ENCODE measurements around the gene RHOD. TPM values are rescaled to one million over a fixed set of nuclear protein-coding genes. Genes with fewer than 3 reads are reported as not detected.

RHOD gene
- total RNA-seq, 1 donor from 2014 or later, result 1.7 TPM

DNA sequence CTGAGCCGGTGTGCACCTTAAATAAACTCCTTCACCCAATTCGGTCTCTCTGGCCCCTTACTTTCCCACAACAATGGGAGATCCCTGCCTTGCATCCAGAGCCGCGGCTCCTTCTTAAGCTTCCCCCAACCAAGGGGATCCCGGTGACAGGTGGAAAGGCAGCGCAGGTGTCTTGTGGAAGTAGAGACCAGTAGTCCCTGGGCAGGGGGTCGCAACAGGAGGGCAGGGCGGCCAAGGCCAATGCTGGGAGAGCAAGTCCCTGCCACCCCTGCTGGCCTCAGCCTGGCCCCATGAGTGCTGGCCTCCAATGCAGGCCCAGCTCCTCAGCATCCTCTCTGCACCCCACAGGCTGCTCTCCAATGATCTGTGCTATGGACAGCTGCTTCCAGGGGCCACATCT lies 41.6 kb upstream of the RHOD start:
- DNase-seq (ENCODE audit: low read depth, low spot score), result no peak
- Mint-ChIP-seq H3K27ac (ENCODE audit: unreplicated experiment) (peak overlapping the region; percentile 35), H3K9me3 (no peaks in the 10 kb centered on the region), H3K4me3 (no peak overlapping the region), H3K36me3 (ENCODE audit: low read depth) (no peaks in the 10 kb centered on the region), H3K27me3 (ENCODE audit: low read depth) (peaks cover 8% of the 10 kb centered on the region), H3K4me1 (no peaks in the 10 kb centered on the region)
- TF ChIP-seq, protein P1, sequence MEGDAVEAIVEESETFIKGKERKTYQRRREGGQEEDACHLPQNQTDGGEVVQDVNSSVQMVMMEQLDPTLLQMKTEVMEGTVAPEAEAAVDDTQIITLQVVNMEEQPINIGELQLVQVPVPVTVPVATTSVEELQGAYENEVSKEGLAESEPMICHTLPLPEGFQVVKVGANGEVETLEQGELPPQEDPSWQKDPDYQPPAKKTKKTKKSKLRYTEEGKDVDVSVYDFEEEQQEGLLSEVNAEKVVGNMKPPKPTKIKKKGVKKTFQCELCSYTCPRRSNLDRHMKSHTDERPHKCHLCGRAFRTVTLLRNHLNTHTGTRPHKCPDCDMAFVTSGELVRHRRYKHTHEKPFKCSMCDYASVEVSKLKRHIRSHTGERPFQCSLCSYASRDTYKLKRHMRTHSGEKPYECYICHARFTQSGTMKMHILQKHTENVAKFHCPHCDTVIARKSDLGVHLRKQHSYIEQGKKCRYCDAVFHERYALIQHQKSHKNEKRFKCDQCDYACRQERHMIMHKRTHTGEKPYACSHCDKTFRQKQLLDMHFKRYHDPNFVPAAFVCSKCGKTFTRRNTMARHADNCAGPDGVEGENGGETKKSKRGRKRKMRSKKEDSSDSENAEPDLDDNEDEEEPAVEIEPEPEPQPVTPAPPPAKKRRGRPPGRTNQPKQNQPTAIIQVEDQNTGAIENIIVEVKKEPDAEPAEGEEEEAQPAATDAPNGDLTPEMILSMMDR (conservative IDR thresholded peaks at IDR 0.05), result no peak

DNA sequence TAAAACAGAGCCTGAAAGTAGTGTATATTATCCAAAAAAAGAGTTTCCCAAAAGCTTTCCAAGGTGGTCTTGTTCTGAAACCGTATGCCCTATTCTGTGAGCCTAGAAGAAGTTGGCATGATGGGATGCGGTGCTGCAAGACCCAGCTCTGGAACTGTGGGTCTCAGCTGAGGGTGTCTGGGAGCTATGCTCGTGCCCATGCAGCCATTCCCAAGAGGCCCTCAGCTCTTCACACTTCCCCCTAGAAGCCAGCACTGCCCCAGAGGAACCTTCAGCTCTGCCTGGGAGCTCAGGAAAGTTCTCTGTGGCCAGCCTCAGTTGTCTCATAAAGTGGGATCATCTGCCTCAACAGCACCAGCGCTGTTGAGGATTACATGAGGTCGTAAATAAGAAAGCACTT lies 40.1 kb upstream of the RHOD start:
- Mint-ChIP-seq H3K27me3 (ENCODE audit: low read depth) (peaks cover 21% of the 10 kb centered on the region), H3K36me3 (ENCODE audit: low read depth) (no peaks in the 10 kb centered on the region), H3K4me3 (no peak overlapping the region), H3K4me1 (no peaks in the 10 kb centered on the region), H3K9me3 (no peaks in the 10 kb centered on the region), H3K27ac (ENCODE audit: unreplicated experiment) (no peak overlapping the region)
- TF ChIP-seq, protein P1 (conservative IDR thresholded peaks at IDR 0.05), result no peak
- no peak for DNase-seq (ENCODE audit: low read depth, low spot score)

GRCh38 chr11:67020949-67021348 lies 35.7 kb upstream of the RHOD start:
- Mint-ChIP-seq H3K27me3 (ENCODE audit: low read depth) (peaks cover 57% of the 10 kb centered on the region), H3K9me3 (no peaks in the 10 kb centered on the region), H3K4me1 (peaks cover 8% of the 10 kb centered on the region), H3K36me3 (ENCODE audit: low read depth) (no peaks in the 10 kb centered on the region), H3K4me3 (no peak overlapping the region), H3K27ac (ENCODE audit: unreplicated experiment) (no peak overlapping the region)
- TF ChIP-seq, protein P1 (conservative IDR thresholded peaks at IDR 0.05), result no peak
- no peak for DNase-seq (ENCODE audit: low read depth, low spot score)

GRCh38 chr11:67022341-67022933 lies 34.2 kb upstream of the RHOD start:
- H3K27ac Mint-ChIP-seq (ENCODE audit: unreplicated experiment), result no peak overlapping the region
- H3K36me3 Mint-ChIP-seq (ENCODE audit: low read depth), result no peaks in the 10 kb centered on the region
- H3K27me3 Mint-ChIP-seq (ENCODE audit: low read depth), result peaks cover 67% of the 10 kb centered on the region

GRCh38 chr11:67022961-67023956 lies 33.4 kb upstream of the RHOD start, which contains the start of gene SYT12:
Gene SYT12 (plus strand): TSS chr11:67023134. CDS start chr11:67030145, 7,011 bp downstream.
- peaks cover 8% of the 10 kb centered on the region for H3K4me1 Mint-ChIP-seq
- peaks cover 67% of the 10 kb centered on the region for H3K27me3 Mint-ChIP-seq (ENCODE audit: low read depth)
- peak within 1 kb of the TSS; percentile 26 for H3K4me3 Mint-ChIP-seq
- no peak for DNase-seq (ENCODE audit: low read depth, low spot score)
- no peak within 1 kb of the TSS for H3K27ac Mint-ChIP-seq (ENCODE audit: unreplicated experiment)
- no peaks in the 10 kb centered on the region for H3K36me3 Mint-ChIP-seq (ENCODE audit: low read depth)
- no peaks in the 10 kb centered on the region for H3K9me3 Mint-ChIP-seq
- TF ChIP-seq, protein P1 (conservative IDR thresholded peaks at IDR 0.05), result no peak

More at GRCh38 chr11:67022341-67022933, 34.2 kb upstream of the RHOD start:
- TF ChIP-seq, protein P1 (conservative IDR thresholded peaks at IDR 0.05), result no peak
- Mint-ChIP-seq H3K4me3 (peak overlapping the region; percentile 23), H3K4me1 (peaks cover 8% of the 10 kb centered on the region), H3K9me3 (no peaks in the 10 kb centered on the region)
- no peak for DNase-seq (ENCODE audit: low read depth, low spot score)

All from neural crest cell (in vitro differentiated cells).